CD14-positive monocyte (primary cell): ENCODE data around the gene USP34. TPM values are rescaled to one million over a fixed set of nuclear protein-coding genes. Genes with fewer than 3 reads are reported as not detected.
"Not testable (repeated sequence)": the region's sequence is repeated elsewhere in the genome, so short reads cannot be mapped to it uniquely, and the experiment has no call there.

Experiments used
- DNase-seq, 3 donors: peaks; one replicate each; pipeline ENCODE4 v3.0.0-alpha.2; 2011 to 2022
- H2AFZ ChIP-seq: 2 replicates; pipeline ENCODE4 v1.6.0; 2012; ENCODE audit warnings: mild to moderate bottlenecking, low read depth, low read length, inconsistent platforms; ENCODE audit not compliant: insufficient read depth, poor library complexity, severe bottlenecking
- H3K27ac ChIP-seq, 2 donors: 1 replicate in 1 of 2; 2 replicates in 1 of 2; pipeline ENCODE4 v1.5.1; 2012 to 2013; ENCODE audit warnings: low read length in 2 of 2, control low read depth in 1 of 2, inconsistent platforms in 1 of 2, low read depth in 1 of 2, mild to moderate bottlenecking in 1 of 2
- H3K27me3 ChIP-seq, 2 donors: one replicate each; pipeline versions ENCODE4 v1.6.0 to v1.6.1; 2011 to 2013; ENCODE audit warnings: low read length in 2 of 2; ENCODE audit not compliant: control insufficient read depth in 2 of 2, insufficient read depth in 2 of 2
- H3K36me3 ChIP-seq, 2 donors: replicated peaks in 1 of 2; 1 replicate in 1 of 2; 2 replicates in 1 of 2; pipeline versions ENCODE4 v1.5.1 to v1.6.1; 2012 to 2013; ENCODE audit warnings: low read length in 2 of 2, control low read depth in 1 of 2, inconsistent platforms in 1 of 2, mild to moderate bottlenecking in 1 of 2; ENCODE audit not compliant: insufficient read depth in 2 of 2, control insufficient read depth in 1 of 2
- H3K4me1 ChIP-seq, 2 donors: 1 replicate in 1 of 2; 2 replicates in 1 of 2; pipeline versions ENCODE4 v1.5.1 to v1.6.1; 2012 to 2013; ENCODE audit warnings: low read length in 2 of 2, control low read depth in 1 of 2, inconsistent platforms in 1 of 2, mild to moderate bottlenecking in 1 of 2, moderate library complexity in 1 of 2; ENCODE audit not compliant: insufficient read depth in 2 of 2, control insufficient read depth in 1 of 2
- H3K4me2 ChIP-seq: replicated peaks from 2 replicates; pipeline ENCODE3; 2012; ENCODE audit warnings: low read length, moderate library complexity, mild to moderate bottlenecking; ENCODE audit not compliant: poor library complexity, severe bottlenecking; ENCODE audit errors: extremely low read depth
- H3K4me3 ChIP-seq, 3 experiments: fragments of 200-600 bp in 1 of 3; sonication (generic) in 1 of 3; replicated peaks in 1 of 3; 1 replicate in 2 of 3; 2 replicates in 1 of 3; pipeline ENCODE4 v1.5.1; 2011 to 2013; ENCODE audit warnings: low read length in 3 of 3, mild to moderate bottlenecking in 3 of 3, control low read depth in 2 of 3, low read depth in 2 of 3, inconsistent platforms in 1 of 3, moderate library complexity in 1 of 3
- H3K79me2 ChIP-seq: 2 replicates; pipeline ENCODE4 v1.6.0; 2012; ENCODE audit warnings: mild to moderate bottlenecking, control low read depth, inconsistent platforms, low read length, moderate library complexity; ENCODE audit not compliant: insufficient read depth
- H3K9ac ChIP-seq: 2 replicates; pipeline ENCODE4 v1.6.0; 2017; ENCODE audit warnings: low read length, mild to moderate bottlenecking; ENCODE audit not compliant: insufficient read depth, poor library complexity, severe bottlenecking
- H3K9me3 ChIP-seq, 2 donors: replicated peaks in 1 of 2; 1 replicate in 1 of 2; 2 replicates in 1 of 2; pipeline versions ENCODE4 v1.5.1 to v1.6.1; 2012 to 2013; ENCODE audit warnings: low read length in 2 of 2, control low read depth in 1 of 2; ENCODE audit not compliant: control insufficient read depth in 1 of 2, insufficient read depth in 1 of 2
- H4K20me1 ChIP-seq: 2 replicates; pipeline ENCODE4 v1.6.0; 2012; ENCODE audit warnings: mild to moderate bottlenecking, low read length, control low read depth, moderate library complexity; ENCODE audit not compliant: insufficient read depth
- H3K27ac Mint-ChIP-seq, 7 donors: one replicate each; pipeline ENCODE4 v1.8.0; 2020; ENCODE audit warnings: mild to moderate bottlenecking in 7 of 7, mixed read lengths in 7 of 7, moderate library complexity in 6 of 7, inconsistent platforms in 2 of 7
- H3K27me3 Mint-ChIP-seq, 3 donors: one replicate each; pipeline ENCODE4 v1.8.0; 2021 to 2022; ENCODE audit warnings: low read depth in 3 of 3, mild to moderate bottlenecking in 3 of 3, mixed read lengths in 3 of 3, moderate library complexity in 3 of 3, inconsistent platforms in 1 of 3
- H3K36me3 Mint-ChIP-seq, 2 donors: one replicate each; pipeline ENCODE4 v1.8.0; 2020; ENCODE audit warnings: mixed read lengths in 2 of 2, inconsistent platforms in 1 of 2, mild to moderate bottlenecking in 1 of 2
- H3K4me1 Mint-ChIP-seq: one replicate; pipeline ENCODE4 v1.8.0; 2020; ENCODE audit warnings: mild to moderate bottlenecking, mixed read lengths
- H3K4me3 Mint-ChIP-seq, 2 donors: one replicate each; pipeline ENCODE4 v1.8.0; 2020; ENCODE audit warnings: mild to moderate bottlenecking in 2 of 2, mixed read lengths in 2 of 2, moderate library complexity in 1 of 2
- H3K9me3 Mint-ChIP-seq, 7 donors: one replicate each; pipeline ENCODE4 v1.8.0; 2020 to 2022; ENCODE audit warnings: mixed read lengths in 7 of 7, mild to moderate bottlenecking in 6 of 7, moderate library complexity in 6 of 7, inconsistent platforms in 2 of 7
- whole genome bisulfite sequencing: methylation state at CpG from one replicate; pipeline ENCODE4 v1.1.5; 2013; ENCODE audit warnings: missing lambda C conversion rate; ENCODE audit not compliant: insufficient coverage; 5-methylcytosine and 5-hydroxymethylcytosine counted together
- intact Hi-C, 2 donors: fragments of 100-400 bp; cut with micrococcal nuclease; formaldehyde crosslinking; loops; one replicate each; pipeline versions ENCODE4 v1.15.0 to v1.15.1; 2023
- polyA plus RNA-seq, 3 donors: library from polyadenylated mRNA; depleted of rRNA in 1 of 3; unstranded in 2 of 3; stranded (reverse) in 1 of 3; fragments of 300-500 nt in 2 of 3; fragments of >200 nt in 1 of 3; fragmentation: Illumina TruSeq in 2 of 3; gene quantifications; 1 replicate in 2 of 3; 2 replicates in 1 of 3; pipeline ENCODE4 v1.2.3, GENCODE V29; 2012 to 2021
- TF ChIP-seq, protein P1 (sequence below): fragments of 200-600 bp; IDR thresholded peaks from one replicate; pipeline ENCODE4 v1.8.0; 2022; ENCODE audit warnings: antibody characterized with exemption, mild to moderate bottlenecking

Gene USP34
- polyA plus RNA-seq, 3 donors: 2.8 to 47.2 (median 5.9) TPM

DNA sequence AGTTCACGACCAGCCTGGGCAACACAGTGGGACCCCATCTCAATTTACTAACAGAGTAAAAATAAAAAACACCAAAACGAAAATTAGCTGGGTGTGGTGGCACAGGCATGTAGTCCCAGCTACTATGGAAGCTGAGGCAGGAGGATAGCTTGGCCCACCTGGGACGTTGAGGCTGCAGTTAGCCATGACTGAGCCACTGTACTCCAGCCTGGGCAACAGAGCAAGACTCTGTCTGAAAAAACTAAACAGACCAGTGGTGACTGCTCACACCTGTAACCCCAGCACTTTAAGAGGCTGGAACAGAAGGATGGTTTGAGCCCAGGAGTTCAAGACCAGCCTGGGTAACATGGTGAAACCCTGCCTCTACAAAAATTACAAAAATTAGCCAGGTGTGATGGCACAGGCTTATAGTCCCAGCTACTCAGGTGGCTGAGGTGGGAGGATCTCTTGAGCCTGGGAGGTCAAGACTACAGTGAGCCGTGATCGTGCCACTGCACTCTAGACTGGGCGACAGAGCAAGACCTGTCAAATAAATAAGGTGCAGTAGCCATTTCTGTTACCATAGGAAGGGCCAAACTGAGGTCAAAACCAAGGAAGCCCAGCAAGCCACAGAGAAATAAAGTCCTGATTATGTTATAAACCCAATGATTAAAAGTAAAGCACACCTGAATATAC is 14.0 kb downstream of the USP34 start:
- TF ChIP-seq, protein P1, sequence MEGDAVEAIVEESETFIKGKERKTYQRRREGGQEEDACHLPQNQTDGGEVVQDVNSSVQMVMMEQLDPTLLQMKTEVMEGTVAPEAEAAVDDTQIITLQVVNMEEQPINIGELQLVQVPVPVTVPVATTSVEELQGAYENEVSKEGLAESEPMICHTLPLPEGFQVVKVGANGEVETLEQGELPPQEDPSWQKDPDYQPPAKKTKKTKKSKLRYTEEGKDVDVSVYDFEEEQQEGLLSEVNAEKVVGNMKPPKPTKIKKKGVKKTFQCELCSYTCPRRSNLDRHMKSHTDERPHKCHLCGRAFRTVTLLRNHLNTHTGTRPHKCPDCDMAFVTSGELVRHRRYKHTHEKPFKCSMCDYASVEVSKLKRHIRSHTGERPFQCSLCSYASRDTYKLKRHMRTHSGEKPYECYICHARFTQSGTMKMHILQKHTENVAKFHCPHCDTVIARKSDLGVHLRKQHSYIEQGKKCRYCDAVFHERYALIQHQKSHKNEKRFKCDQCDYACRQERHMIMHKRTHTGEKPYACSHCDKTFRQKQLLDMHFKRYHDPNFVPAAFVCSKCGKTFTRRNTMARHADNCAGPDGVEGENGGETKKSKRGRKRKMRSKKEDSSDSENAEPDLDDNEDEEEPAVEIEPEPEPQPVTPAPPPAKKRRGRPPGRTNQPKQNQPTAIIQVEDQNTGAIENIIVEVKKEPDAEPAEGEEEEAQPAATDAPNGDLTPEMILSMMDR: no peak
- Mint-ChIP-seq H3K27ac (peak overlapping the region in 3 of 7 donors; percentile 7 to 68 (median 54)), H3K36me3 (peaks cover 6 to 27% of the 10 kb centered on the region in 2 donors), H3K9me3 (peaks cover 0 to 3% (median 0%) of the 10 kb centered on the region in 7 donors), H3K4me1 (peaks cover 16% of the 10 kb centered on the region), H3K4me3 (no peak overlapping the region), H3K27me3 (no peaks in the 10 kb centered on the region)
- peak overlapping the region in 1 of 2 donors; percentile 1 for H3K27ac ChIP-seq
- peaks cover 3 to 9% of the 10 kb centered on the region in 2 donors for H3K36me3 ChIP-seq
- H2AFZ ChIP-seq: no peak overlapping the region
- H3K79me2 ChIP-seq: peaks cover 100% of the 10 kb centered on the region
- no peaks in the 10 kb centered on the region for H3K27me3 ChIP-seq
- H3K9ac ChIP-seq: no peak overlapping the region
- H3K4me3 ChIP-seq: no peak overlapping the region
- peaks cover 100% of the 10 kb centered on the region for H4K20me1 ChIP-seq
- 100% methylated on average over 5 of the region's 6 CpGs for WGBS
- no peaks in the 10 kb centered on the region for H3K4me1 ChIP-seq
- DNase-seq: no peak
- no peak overlapping the region for H3K4me2 ChIP-seq
- no peaks in the 10 kb centered on the region for H3K9me3 ChIP-seq
- intact Hi-C loops: no loop called here

DNA sequence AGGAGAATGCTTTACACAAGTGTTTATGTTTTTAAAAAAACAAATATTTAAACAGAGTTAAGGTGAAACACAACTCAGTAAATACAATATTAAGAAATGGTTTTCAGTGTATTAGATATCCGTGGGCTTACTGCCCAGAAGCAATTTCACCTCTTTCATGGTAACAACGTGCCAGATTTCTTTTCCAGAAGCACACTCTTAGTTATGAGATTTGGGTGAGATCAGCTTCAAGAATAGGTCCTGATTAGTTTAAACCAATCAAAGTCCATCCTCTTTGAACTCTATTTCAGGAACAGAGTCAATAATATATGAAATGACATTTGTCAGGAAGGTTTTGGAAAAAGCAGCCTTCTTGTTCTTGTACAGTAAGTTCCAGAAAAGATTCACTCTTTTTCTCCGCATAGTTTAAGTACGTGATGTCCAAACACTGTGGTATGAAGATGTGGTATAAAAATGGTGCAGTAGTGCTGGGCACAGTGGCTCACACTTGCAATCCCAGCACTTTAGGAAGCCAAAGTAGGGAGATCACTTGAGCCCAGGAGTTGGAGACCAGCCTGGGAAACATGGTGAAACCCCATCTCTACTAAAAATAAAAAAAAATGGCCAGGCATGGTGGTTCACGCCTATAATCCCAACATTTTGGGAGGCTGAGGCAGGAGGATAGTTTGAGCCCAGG is 14.7 kb downstream of the USP34 start:
- Histone ChIP-seq H3K9ac (no peak overlapping the region), H3K36me3 (peaks cover 3 to 9% of the 10 kb centered on the region in 2 donors), H4K20me1 (peaks cover 100% of the 10 kb centered on the region), H3K4me1 (no peaks in the 10 kb centered on the region), H3K27ac (peak overlapping the region in 1 of 2 donors; percentile 1), H3K27me3 (no peaks in the 10 kb centered on the region), H3K4me2 (no peak overlapping the region), H3K9me3 (no peaks in the 10 kb centered on the region), H3K79me2 (peaks cover 100% of the 10 kb centered on the region), H3K4me3 (no peak overlapping the region), H2AFZ (no peak overlapping the region)
- Mint-ChIP-seq H3K4me1 (peaks cover 16% of the 10 kb centered on the region), H3K27ac (peak overlapping the region in 3 of 7 donors; percentile 7 to 40 (median 11)), H3K4me3 (no peak overlapping the region), H3K9me3 (peaks cover 0 to 3% (median 0%) of the 10 kb centered on the region in 7 donors), H3K36me3 (peaks cover 4 to 32% of the 10 kb centered on the region in 2 donors), H3K27me3 (no peaks in the 10 kb centered on the region)
- no peak for DNase-seq
- intact Hi-C loops: no loop called here
- 100% methylated on average over 1 of the region's 5 CpGs for WGBS
- TF ChIP-seq, protein P1: no peak

DNA sequence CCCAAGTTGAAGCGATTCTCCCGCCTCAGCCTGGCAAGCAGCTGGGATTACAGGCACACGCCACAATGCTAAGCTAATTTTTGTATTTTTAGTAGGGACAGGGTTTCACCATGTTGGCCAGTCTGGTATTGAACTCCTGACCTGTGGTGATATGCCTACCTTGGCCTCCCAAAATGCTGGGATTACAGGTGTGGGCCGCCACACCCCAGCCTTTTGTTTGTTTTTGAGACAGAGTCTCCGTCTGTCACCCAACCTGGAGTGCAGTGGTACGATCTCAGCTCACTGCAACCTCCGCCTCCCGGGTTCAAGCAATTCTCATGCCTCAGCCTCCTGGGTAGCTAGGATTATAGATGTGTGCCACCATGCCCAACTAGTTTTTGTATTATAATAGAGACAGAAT is 15.9 kb downstream of the USP34 start:
- intact Hi-C loops, H3K27ac ChIP-seq, H3K4me3 Mint-ChIP-seq, DNase-seq, H3K4me2 ChIP-seq, H3K4me3 ChIP-seq, H3K9me3 ChIP-seq, H3K36me3 ChIP-seq, H3K9ac ChIP-seq, H2AFZ ChIP-seq, H3K9me3 Mint-ChIP-seq, H3K27me3 ChIP-seq, H3K4me1 ChIP-seq, H3K27me3 Mint-ChIP-seq: not testable (repeated sequence)
- Mint-ChIP-seq H3K36me3 (peaks cover 4 to 25% of the 10 kb centered on the region in 2 donors), H3K27ac (peak overlapping the region in 2 of 7 donors; percentile 30 to 40), H3K4me1 (peaks cover 16% of the 10 kb centered on the region)
- Histone ChIP-seq H3K79me2 (peaks cover 100% of the 10 kb centered on the region), H4K20me1 (peaks cover 100% of the 10 kb centered on the region)
- 93% methylated on average over 3 of the region's 8 CpGs for WGBS
